Activated CD4-positive, alpha-beta memory T cell treated with anti-CD3 and anti-CD28 coated beads for 36 hours (primary cell): ENCODE measurements around the gene LYSMD2. TPM values are rescaled to one million over a fixed set of nuclear protein-coding genes. Genes with fewer than 3 reads are reported as not detected.

Source experiments
- CTCF ChIA-PET: fragments of 350-600 bp; sonication (Branson Sonifier 250); formaldehyde crosslinking; loops from one replicate; lab custom pipeline; 2021; ENCODE audit warnings: antibody characterized with exemption, inconsistent platforms; lab: Charles Lee
- POLR2A ChIA-PET: fragments of 350-600 bp; sonication (Branson Sonifier 250); formaldehyde crosslinking; loops from one replicate; lab custom pipeline; 2021; ENCODE audit warnings: antibody characterized with exemption; lab: Charles Lee
- DNase-seq: peaks from one replicate; pipeline ENCODE4 v3.0.0-alpha.2; 2020
- H3K27ac Mint-ChIP-seq: one replicate; pipeline ENCODE4 v1.8.0; 2021; ENCODE audit warnings: mixed read lengths
- H3K27me3 Mint-ChIP-seq: one replicate; pipeline ENCODE4 v1.8.0; 2021; ENCODE audit warnings: mixed read lengths
- H3K36me3 Mint-ChIP-seq: one replicate; pipeline ENCODE4 v1.8.0; 2021; ENCODE audit warnings: mixed read lengths
- H3K4me1 Mint-ChIP-seq: one replicate; pipeline ENCODE4 v1.8.0; 2021; ENCODE audit warnings: low read depth, mixed read lengths
- H3K4me3 Mint-ChIP-seq: one replicate; pipeline ENCODE4 v1.8.0; 2021; ENCODE audit warnings: mild to moderate bottlenecking, mixed read lengths
- H3K9me3 Mint-ChIP-seq: one replicate; pipeline ENCODE4 v1.8.0; 2021; ENCODE audit warnings: mixed read lengths
- intact Hi-C: fragments of 100-400 bp; cut with micrococcal nuclease; formaldehyde crosslinking; loops from one replicate; pipeline ENCODE4 v1.15.1; 2023
- total RNA-seq, 2 experiments: library from RNA; stranded (reverse); gene quantifications; one replicate each; pipeline ENCODE4 v1.2.3, GENCODE V29; 2021

LYSMD2 gene
- total RNA-seq, 2 experiments from 2014 or later, result 18.1 to 18.6 TPM

- intact Hi-C loops, result no loop called here
- H3K4me3 Mint-ChIP-seq, result no peak overlapping the region
- no peak overlapping the region for H3K27ac Mint-ChIP-seq
- DNase-seq, result no peak
- H3K4me1 Mint-ChIP-seq, result no peaks in the 10 kb centered on the region
- no peaks in the 10 kb centered on the region for H3K9me3 Mint-ChIP-seq
- H3K36me3 Mint-ChIP-seq, result no peaks in the 10 kb centered on the region
- CTCF ChIA-PET, result no interaction called here
- no peaks in the 10 kb centered on the region for H3K27me3 Mint-ChIP-seq
- POLR2A ChIA-PET, result no interaction called here
These were observed 22.5 kb downstream of the LYSMD2 start for GRCh38 chr15:51714911-51715310.

DNA sequence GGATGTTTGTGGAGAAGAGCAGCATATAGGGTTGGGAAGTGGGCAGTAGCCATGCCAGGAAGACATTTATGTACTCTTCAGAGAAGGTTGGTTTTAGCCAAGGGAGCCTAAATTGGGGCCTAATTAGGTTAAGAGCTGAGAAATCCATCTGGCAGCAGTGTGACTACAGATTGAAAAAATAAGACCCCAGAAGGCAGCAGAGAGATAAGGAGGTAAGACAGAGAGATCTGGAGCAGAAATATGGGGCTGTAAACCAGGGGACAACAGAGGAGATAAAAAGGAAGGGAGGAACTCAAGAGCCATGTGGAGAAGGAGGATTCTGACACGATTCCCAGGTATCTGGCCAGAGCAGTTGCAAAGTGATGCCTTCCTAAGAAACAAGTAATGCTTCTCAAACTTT is 23.3 kb downstream of the LYSMD2 start:
- Mint-ChIP-seq H3K36me3 (no peaks in the 10 kb centered on the region), H3K9me3 (no peaks in the 10 kb centered on the region), H3K4me3 (no peak overlapping the region), H3K27ac (no peak overlapping the region), H3K27me3 (no peaks in the 10 kb centered on the region), H3K4me1 (no peaks in the 10 kb centered on the region)
- DNase-seq, result no peak
- CTCF ChIA-PET, result no interaction called here
- POLR2A ChIA-PET, result no interaction called here
- intact Hi-C loops, result no loop called here

DNA sequence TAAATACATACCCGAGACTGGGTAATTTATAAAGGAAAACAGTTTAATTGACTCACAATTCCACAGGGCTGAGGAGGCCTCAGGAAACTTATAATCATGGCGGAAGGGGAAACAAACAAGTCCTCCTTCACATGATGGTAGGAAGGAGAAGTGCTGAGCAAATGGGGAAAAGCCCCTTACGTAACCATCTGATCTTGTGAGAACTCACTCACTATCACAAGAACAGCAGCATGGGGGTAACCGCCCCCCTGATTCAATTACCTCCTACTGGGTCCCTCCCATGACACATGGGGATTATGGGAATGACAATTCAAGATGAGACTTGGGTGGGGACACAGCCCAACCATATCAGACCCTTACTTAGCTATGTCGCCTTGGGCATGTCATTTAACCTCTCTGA is 28.4 kb downstream of the LYSMD2 start:
- ChIA-PET CTCF (no interaction called here), POLR2A (no interaction called here)
- intact Hi-C loops, result no loop called here
- H3K36me3 Mint-ChIP-seq, result no peaks in the 10 kb centered on the region
- DNase-seq, result no peak
- no peak overlapping the region for H3K4me3 Mint-ChIP-seq
- no peaks in the 10 kb centered on the region for H3K9me3 Mint-ChIP-seq
- H3K27ac Mint-ChIP-seq, result no peak overlapping the region
- H3K4me1 Mint-ChIP-seq, result no peaks in the 10 kb centered on the region
- H3K27me3 Mint-ChIP-seq, result peaks cover 1% of the 10 kb centered on the region

DNA sequence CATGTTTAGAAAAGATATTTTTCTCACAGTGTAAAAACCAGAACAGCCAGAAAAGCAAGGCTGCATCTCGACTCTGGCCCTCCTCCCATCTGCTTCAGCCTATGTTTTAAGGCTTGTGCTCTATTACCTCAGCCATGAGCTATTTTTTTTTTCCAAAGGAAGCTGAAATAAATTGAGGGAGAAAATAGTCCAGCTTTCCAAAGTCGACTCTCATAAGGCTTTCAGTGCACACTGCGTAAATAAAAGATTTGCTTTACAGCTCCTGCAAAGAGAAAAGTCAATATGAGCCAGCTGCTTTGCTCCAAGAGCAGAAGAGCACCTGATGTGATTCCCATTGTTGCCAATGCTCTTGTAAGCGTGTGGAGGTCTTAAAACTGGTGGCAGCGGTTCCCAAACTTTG is 29.4 kb downstream of the LYSMD2 start:
- Mint-ChIP-seq H3K9me3 (no peaks in the 10 kb centered on the region), H3K36me3 (no peaks in the 10 kb centered on the region), H3K4me3 (no peak overlapping the region), H3K4me1 (no peaks in the 10 kb centered on the region), H3K27me3 (peaks cover 3% of the 10 kb centered on the region), H3K27ac (no peak overlapping the region)
- ChIA-PET CTCF (no interaction called here), POLR2A (no interaction called here)
- intact Hi-C loops, result no loop called here
- no peak for DNase-seq

- peaks cover 3% of the 10 kb centered on the region for H3K27me3 Mint-ChIP-seq
- CTCF ChIA-PET, result no interaction called here
- no peaks in the 10 kb centered on the region for H3K4me1 Mint-ChIP-seq
- no peak for DNase-seq
- no peak overlapping the region for H3K27ac Mint-ChIP-seq
- no peaks in the 10 kb centered on the region for H3K36me3 Mint-ChIP-seq
- H3K9me3 Mint-ChIP-seq, result no peaks in the 10 kb centered on the region
- H3K4me3 Mint-ChIP-seq, result no peak overlapping the region
- intact Hi-C loops, result no loop called here
- POLR2A ChIA-PET, result no interaction called here
These were observed 30.4 kb downstream of the LYSMD2 start for GRCh38 chr15:51706926-51707608.

GRCh38 chr15:51706291-51706690 is 31.2 kb downstream of the LYSMD2 start:
- Mint-ChIP-seq H3K9me3 (no peaks in the 10 kb centered on the region), H3K4me3 (no peak overlapping the region), H3K4me1 (no peaks in the 10 kb centered on the region), H3K27me3 (peaks cover 4% of the 10 kb centered on the region), H3K27ac (no peak overlapping the region), H3K36me3 (no peaks in the 10 kb centered on the region)
- ChIA-PET CTCF (interaction anchor here (0.9 kb wide), 1 partner anchor 71 kb away, joined by 3 read pairs; no protein-coding TSS in a partner anchor), POLR2A (interaction anchor here (0.6 kb wide), 1 partner anchor 70 kb away, joined by 3 read pairs; no protein-coding TSS in a partner anchor)
- intact Hi-C loops, result no loop called here
- DNase-seq, result no peak

DNA sequence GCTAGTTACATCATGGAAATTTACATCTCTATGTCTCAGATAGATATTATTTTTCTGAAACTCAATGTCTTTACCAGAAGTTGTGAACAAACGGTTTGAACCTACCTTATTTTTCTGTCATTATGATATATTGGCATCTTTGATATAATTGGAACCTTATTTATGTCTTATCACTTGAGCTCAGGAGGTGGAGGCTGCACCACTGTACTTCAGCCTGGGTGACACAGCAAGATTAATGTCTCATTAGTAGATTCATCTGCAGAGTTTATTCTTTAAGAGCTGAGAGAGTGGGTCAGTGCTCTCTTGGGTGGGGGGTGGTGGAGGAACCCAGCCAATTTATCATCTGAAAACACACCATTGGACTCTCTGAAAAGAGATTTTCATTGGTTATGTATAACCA is 34.7 kb downstream of the LYSMD2 start:
- H3K36me3 Mint-ChIP-seq, result no peaks in the 10 kb centered on the region
- H3K27ac Mint-ChIP-seq, result no peak overlapping the region
- H3K9me3 Mint-ChIP-seq, result no peaks in the 10 kb centered on the region
- intact Hi-C loops, result no loop called here
- ChIA-PET POLR2A (no interaction called here), CTCF (interaction anchor here (1.0 kb wide), 1 partner anchor 53 kb away, joined by 4 read pairs; no protein-coding TSS in a partner anchor)
- DNase-seq, result no peak
- H3K4me1 Mint-ChIP-seq, result no peaks in the 10 kb centered on the region
- peaks cover 12% of the 10 kb centered on the region for H3K27me3 Mint-ChIP-seq
- H3K4me3 Mint-ChIP-seq, result no peak overlapping the region

- Mint-ChIP-seq H3K27me3 (peaks cover 11% of the 10 kb centered on the region), H3K4me1 (no peaks in the 10 kb centered on the region), H3K9me3 (no peaks in the 10 kb centered on the region), H3K4me3 (no peak overlapping the region), H3K27ac (no peak overlapping the region), H3K36me3 (no peaks in the 10 kb centered on the region)
- ChIA-PET POLR2A (no interaction called here), CTCF (interaction anchor here (1.0 kb wide), 1 partner anchor 49 kb away, joined by 6 read pairs; no protein-coding TSS in a partner anchor)
- DNase-seq, result no peak
- intact Hi-C loops, result no loop called here
These were observed 38.1 kb downstream of the LYSMD2 start for GRCh38 chr15:51699373-51699772.

DNA sequence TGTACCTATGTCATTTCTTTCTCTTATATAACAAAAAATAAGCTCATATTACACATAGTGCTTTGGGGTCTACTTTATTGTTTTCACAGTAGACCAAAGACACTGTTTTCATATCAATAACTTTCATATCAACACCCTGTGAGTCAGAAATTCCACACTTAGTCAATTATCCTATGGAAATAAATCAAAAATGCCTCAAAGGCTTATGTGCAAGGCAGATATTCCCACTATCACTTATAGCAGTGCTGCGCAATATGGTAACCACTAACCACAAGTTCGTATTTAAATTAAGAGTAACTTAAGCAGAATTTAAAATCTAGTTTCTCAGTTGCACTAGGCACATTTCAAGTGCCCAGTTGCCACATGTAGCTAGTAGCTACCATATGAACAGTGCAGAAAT is 40.3 kb downstream of the LYSMD2 start:
- no peak overlapping the region for H3K4me3 Mint-ChIP-seq
- peaks cover 9% of the 10 kb centered on the region for H3K4me1 Mint-ChIP-seq
- no peak overlapping the region for H3K27ac Mint-ChIP-seq
- H3K27me3 Mint-ChIP-seq, result peaks cover 9% of the 10 kb centered on the region
- DNase-seq, result no peak
- intact Hi-C loops, result no loop called here
- no peaks in the 10 kb centered on the region for H3K36me3 Mint-ChIP-seq
- ChIA-PET POLR2A (no interaction called here), CTCF (interaction anchor here (0.6 to 1.4 kb wide), 2 partner anchors 80 to 258 kb away, joined by 3 to 7 read pairs; no protein-coding TSS in a partner anchor)
- no peaks in the 10 kb centered on the region for H3K9me3 Mint-ChIP-seq

DNA sequence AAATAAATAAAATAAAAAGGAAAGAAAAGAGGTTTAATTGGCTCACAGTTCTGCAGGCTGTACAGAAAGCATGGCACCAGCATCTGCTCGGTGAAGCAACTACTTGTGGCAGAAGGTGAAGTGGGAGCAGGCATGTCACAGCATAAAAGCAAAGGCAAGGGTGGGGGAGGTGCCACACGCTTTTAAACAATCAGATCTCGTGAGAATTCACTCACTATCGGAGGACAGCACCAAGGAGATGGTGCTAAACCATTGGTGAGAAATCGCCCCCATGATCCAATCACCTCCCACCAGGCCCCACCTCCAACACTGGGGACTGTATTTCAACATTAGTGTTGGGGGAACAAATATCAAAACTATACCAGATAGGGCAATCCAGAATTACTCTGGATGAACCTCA is 40.9 kb downstream of the LYSMD2 start:
- CTCF ChIA-PET, result no interaction called here
- Mint-ChIP-seq H3K27ac (no peak overlapping the region), H3K36me3 (no peaks in the 10 kb centered on the region)

GRCh38 chr15:51692154-51692553 is 45.3 kb downstream of the LYSMD2 start:
- Mint-ChIP-seq H3K36me3 (no peaks in the 10 kb centered on the region), H3K27ac (no peak overlapping the region), H3K4me3 (no peak overlapping the region), H3K9me3 (no peaks in the 10 kb centered on the region), H3K4me1 (peaks cover 18% of the 10 kb centered on the region), H3K27me3 (peaks cover 6% of the 10 kb centered on the region)
- intact Hi-C loops, result no loop called here
- no peak for DNase-seq
- POLR2A ChIA-PET, result no interaction called here
- CTCF ChIA-PET, result interaction anchor here (1.2 kb wide), 1 partner anchor 84 kb away, joined by 4 read pairs; no protein-coding TSS in a partner anchor

More for the DNA sequence above, 40.9 kb downstream of the LYSMD2 start:
- POLR2A ChIA-PET, result no interaction called here
- intact Hi-C loops, result no loop called here
- H3K27me3 Mint-ChIP-seq, result peaks cover 8% of the 10 kb centered on the region
- no peak overlapping the region for H3K4me3 Mint-ChIP-seq
- peaks cover 15% of the 10 kb centered on the region for H3K4me1 Mint-ChIP-seq
- no peaks in the 10 kb centered on the region for H3K9me3 Mint-ChIP-seq
- DNase-seq, result no peak

DNA sequence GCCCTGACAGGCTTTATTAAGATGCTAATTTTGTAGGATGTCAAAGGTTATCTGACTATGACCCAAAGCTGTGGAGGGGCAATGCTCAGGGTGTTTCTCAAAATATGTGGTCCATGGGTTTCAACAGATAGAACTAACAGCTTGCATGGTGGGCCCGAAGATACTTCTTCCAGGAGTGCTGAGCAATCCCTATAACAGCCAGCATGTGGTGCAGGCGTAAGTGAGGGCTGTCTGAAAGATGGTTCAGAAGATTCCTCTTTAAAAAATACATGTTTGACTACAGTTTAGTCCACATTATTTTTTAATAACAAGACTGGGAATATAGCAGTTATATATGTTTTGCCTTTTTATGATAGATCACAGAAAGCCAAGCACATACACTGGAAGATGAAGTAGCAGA is 48.6 kb downstream of the LYSMD2 start:
- H3K4me1 Mint-ChIP-seq, result peaks cover 18% of the 10 kb centered on the region
- no peak overlapping the region for H3K4me3 Mint-ChIP-seq
- ChIA-PET POLR2A (no interaction called here), CTCF (no interaction called here)
- H3K27ac Mint-ChIP-seq, result no peak overlapping the region
- H3K9me3 Mint-ChIP-seq, result no peaks in the 10 kb centered on the region
- H3K27me3 Mint-ChIP-seq, result peaks cover 14% of the 10 kb centered on the region
- H3K36me3 Mint-ChIP-seq, result no peaks in the 10 kb centered on the region
- DNase-seq, result no peak
- intact Hi-C loops, result no loop called here

GRCh38 chr15:51687565-51687964 is 49.9 kb downstream of the LYSMD2 start:
- Mint-ChIP-seq H3K9me3 (no peaks in the 10 kb centered on the region), H3K27ac (no peak overlapping the region), H3K36me3 (no peaks in the 10 kb centered on the region), H3K27me3 (peaks cover 19% of the 10 kb centered on the region), H3K4me3 (no peak overlapping the region), H3K4me1 (peaks cover 12% of the 10 kb centered on the region)
- POLR2A ChIA-PET, result no interaction called here
- CTCF ChIA-PET, result interaction anchor here (1.0 kb wide), 1 partner anchor 37 kb away, joined by 5 read pairs; no protein-coding TSS in a partner anchor
- intact Hi-C loops, result no loop called here
- no peak for DNase-seq
